ENCODE measurements around the gene UBE2C.
A peak's percentile ranks its signal among the peaks of the same experiment; 100 is the strongest.
"Not testable (repeated sequence)": the region's sequence is repeated elsewhere in the genome, so short reads cannot be mapped to it uniquely, and the experiment has no call there.

Gene UBE2C

DNA sequence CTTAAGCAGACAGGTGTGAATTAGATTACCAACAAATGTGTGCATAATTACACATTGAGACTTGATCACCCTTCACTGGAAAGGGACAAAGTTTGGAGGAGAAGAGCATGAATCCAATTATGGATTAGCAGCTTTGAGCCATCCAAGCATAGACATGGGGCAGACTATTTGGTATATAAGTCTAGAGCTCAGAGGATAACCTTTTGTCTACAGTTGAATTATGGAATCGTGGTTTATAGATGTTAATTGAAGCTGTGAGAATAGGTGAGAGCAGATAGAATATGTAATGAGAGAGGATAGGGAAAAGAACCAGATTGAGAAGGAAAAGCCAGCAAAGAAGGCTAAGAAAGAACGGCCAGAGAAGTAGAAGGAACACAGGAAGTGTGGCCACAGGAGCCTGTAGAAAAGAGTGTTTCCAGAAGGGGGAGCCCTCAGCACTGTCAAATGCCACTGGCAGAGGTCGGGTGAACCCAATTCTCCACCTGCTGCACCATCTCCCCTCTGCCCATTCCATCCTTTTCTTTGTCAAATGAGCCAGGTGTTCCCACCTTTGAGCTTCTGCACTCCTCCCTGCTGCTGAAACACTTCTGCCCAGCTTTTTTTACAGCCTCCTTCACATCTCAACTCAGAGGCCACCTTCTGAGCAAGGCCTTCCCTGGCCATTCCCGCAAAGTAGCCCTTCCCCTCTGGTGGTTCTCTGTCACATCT lies 13.4 kb upstream of the UBE2C start:
- DNase-seq, result peak; percentile 66

DNA sequence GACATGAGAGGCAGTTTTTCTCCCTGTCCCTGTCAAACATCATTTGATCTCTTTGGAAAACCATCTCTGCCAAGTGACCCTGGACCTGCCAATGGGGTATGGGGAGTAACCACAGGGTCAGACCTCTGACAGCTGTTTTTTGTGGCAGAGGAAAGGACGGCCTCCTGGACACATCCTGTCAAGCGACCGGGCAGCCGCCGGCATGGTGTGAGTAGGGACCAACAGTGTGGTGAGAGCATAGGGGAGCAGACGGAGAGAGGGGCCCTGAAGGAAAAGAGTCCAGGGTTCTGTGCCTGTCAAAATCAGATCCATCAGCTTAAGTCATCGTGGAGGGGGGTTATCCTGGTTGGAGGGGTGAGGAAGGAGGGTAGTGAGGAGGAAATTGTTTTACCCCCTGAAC lies 10.6 kb upstream of the UBE2C start:
- DNase-seq, result no peak

- DNase-seq, result no peak
These were observed 2.1 kb upstream of the UBE2C start for GRCh38 chr20:45810191-45810970.

- no peak for DNase-seq
These were observed 529 bp downstream of the UBE2C start for GRCh38 chr20:45813006-45813340.

- DNase-seq, result no peak
These were observed 1.0 kb downstream of the UBE2C start for GRCh38 chr20:45813489-45813888.

GRCh38 chr20:45814314-45814713 lies 1.9 kb downstream of the UBE2C start:
- DNase-seq, result no peak

- DNase-seq, result no peak
These were observed 4.5 kb downstream of the UBE2C start for GRCh38 chr20:45816951-45817350.

DNA sequence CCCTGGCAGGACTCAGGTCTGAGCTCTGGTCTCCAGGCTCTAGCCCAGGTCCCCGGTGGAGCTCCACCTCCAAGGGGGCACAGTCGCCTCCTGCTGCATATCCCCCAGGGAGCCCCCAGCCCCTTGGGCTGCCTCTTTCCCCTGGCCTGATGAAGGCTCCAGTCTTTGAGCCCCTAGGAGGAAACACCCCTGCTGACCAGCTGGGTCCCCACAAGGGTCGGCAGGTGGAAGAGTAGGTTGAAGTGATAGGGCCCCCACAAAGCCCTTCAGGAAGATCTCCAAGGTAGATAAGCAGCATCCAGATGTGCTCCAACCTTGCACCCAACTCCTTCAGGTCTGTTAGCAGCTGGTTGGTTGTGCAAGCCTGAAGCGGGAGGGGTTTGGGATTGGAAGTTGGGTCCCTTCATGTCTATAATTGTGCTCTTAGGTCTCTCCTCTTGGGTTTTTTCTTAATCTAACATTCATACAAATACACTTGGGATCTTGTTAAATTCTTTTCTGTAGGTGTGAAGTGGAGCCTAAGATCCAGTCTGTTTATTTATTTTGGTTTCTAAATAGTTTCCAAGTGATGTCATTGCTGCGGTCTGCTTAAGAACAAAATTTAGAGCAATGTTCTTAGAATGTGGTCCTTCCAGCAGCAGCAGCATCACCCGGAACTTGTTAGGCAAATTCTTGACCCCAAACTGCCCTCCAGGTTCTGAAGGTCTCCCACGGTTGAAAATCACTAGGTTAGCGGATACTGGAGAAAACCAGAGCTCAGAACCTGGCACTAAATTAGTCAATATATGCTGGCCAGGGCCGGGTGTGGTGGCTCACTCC lies 5.1 kb downstream of the UBE2C start:
- DNase-seq, result no peak

DNA sequence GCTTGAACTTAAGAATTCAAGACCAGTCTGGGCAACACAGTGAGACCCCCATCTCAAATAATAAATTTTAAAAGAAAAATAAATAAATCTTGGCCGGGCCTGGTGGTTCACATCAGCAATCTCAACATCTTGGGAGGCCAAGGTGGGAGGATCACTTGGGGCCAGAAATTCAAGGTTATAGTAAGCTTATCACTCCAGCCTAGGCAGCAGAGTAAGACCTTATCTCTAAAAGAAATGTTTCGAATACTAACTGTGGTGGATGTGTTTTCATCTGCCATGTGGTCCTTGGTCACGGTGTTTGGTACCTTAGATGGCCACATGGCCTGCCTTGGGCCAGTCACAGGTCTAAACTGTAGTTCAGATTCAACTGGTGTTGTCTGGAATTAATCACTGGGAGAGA lies 5.8 kb downstream of the UBE2C start:
- no peak for DNase-seq

DNA sequence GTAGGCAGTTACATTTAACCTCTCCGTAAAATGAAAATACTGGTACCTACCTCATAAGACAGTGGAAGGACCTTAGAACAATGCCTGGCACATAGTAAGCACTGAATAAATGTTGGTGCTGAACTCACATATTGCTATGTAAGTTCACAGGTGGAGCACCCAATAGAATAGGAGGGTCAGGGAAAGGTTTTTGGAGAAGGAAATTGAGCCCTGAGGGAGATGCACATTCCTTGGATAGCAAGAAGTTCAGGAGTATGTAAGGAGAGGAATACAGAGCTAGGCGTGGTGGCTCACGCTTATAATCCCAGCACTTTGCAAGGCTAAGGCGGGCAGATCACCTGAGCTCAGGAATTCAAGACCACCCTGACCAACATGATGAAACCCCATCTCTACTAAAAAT lies 7.0 kb downstream of the UBE2C start:
- DNase-seq, result no peak

- DNase-seq, result no peak
These were observed 9.5 kb downstream of the UBE2C start for GRCh38 chr20:45821947-45822346.

GRCh38 chr20:45822857-45823256 lies 10.4 kb downstream of the UBE2C start:
- DNase-seq, result no peak

DNA sequence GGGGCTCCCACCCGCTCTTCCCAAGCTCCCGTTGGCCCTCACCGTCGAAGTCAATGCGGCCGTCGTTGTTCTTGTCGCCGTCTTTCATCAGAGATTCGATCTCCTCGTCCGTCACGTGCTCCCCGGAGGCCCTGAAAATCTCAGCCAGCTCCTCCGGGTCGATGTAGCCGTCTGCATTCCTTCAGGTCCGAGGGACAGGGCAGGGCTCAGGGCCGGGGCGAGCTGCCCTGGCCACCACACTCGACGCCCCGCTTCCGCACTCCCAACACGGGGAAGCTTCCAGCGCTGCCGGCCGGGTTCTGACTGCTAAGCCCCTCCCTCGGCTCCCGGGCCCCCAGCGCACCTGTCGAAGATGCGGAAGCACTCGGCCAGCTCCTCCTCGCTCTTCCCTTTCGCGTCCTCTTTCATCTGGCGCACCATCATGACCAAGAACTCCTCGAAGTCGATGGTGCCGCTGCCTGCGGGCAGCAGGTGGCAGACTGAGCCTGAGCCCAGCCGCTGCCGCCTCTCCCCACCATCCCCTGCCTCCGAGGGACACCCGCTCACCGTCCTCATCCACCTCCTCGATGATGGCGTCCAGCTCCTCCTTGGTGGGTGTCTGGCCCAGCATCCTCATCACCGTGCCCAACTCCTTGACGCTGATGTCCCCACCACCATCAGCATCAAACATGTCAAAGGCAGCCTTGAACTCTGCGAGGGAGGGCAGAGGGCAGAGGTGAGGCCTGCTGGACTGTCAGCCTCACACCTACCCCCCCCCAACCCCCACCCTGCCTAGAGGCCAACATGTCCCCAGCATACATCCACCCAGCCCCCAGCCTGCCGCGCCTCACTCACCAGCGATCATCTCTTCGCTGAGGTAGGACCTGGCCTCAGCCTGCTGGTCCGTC lies 11.7 kb downstream of the UBE2C start:
- DNase-seq, result peak; percentile 50

DNA sequence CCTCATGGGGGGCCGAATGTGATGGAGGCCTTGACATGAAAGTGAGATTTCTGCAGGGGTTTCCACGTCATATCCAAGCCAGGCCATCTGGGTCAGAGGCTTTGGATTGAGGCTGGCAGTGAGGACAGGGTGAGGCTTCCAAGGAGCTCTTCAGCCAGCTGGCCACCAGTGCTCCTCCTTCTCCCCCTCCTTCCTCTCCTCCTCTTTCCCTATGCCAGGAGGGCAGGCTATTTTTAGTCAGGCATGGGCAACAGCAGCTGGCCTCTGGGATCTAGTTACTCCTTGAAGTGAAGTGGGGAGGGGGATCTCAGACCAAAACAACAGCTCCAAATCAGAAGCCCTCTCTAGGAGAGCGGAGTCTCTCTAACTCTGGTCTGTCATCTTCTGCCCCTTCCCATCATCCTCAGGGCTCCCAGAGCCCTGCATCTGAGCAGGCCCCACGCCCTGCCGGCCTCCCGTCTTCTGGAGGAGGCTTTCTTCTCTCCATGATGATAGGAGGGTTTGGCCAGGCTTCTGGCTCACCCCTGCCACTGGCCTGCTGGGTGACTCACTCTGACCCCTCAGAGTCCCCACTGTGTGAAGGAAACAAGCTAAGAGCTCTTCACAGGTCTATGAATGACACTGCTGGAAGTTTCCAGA lies 14.1 kb downstream of the UBE2C start:
- no peak for DNase-seq

DNA sequence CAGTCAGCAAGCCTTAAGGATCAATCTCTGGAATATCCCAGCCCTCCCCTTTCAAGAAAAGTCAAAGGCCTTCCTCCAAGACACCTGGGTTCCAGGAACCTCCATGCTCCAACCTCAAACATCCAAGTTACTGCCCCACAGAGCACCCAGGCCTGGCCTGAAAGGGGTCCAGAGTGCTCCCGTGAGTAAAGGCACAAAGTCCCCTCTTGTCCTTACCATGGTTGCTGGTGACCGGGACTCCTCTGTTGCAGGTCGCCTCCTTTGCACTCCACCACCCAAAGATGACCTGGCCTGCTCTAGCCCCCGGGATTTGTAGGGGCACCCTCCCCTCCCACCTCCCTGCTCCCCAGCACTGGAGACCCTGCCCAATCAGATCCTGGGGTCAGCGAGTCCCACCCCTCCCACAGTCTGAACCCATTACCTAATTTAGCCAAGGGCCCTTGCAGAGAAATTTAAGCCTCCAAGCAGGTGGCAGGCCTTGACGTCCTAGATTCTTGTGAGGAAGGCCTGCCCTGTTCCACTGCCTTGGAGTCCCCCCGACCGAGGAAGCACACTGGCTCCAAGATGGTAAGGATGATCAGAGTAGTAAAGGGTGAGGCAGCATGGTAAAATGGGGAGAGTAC lies 14.7 kb downstream of the UBE2C start, which contains the start of gene TNNC2:
Gene TNNC2, minus strand, starts transcription at position 283 of the 623 bp plus-strand sequence. Its CDS starts 64 bp downstream, at position 219.
- DNase-seq, result no peak

- DNase-seq, result no peak
These were observed 15.3 kb downstream of the UBE2C start for GRCh38 chr20:45827712-45828111.

GRCh38 chr20:45828589-45828988 lies 16.1 kb downstream of the UBE2C start:
- DNase-seq, result no peak

DNA sequence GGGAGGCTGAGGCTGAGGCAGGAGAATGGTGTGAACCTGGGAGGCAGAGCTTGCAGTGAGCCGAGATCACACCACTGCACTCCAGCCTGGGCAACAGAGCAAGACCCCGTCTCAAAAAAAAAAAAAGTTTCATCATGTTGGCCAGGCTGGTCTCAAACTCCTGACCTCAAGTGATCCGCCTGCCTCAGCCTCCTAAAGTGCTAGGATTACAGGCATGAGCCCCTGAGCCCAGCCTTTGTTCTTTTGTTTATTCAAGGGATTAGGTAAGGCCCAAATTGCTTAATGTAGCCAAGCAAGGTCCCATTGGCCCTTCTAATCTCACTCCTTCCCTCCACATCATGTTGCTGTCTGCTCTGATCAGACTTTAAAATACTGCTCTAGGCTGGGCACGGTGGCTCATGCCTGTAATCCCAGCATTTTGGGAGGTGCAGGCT lies 17.2 kb downstream of the UBE2C start:
- DNase-seq, result not testable (repeated sequence)

DNA sequence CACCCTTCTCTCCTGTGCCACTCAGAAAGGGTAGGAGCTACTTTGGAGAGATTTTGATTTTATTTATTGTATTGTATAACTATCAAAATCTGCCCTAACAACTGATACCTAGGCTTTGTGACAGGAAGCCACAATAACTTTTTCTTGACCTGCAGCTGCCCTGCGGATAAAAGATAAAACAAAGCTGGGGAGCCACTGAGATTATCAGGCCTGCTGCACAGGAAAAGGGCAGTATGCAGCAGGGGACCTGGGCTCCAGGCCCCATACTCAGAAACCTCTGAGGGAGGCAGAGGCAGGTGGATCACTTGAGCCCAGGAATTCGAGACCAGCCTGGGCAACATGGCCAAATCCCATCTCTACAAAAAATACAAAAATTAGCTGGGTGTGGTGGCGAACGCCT lies 20.2 kb downstream of the UBE2C start:
- DNase-seq, result no peak

DNA sequence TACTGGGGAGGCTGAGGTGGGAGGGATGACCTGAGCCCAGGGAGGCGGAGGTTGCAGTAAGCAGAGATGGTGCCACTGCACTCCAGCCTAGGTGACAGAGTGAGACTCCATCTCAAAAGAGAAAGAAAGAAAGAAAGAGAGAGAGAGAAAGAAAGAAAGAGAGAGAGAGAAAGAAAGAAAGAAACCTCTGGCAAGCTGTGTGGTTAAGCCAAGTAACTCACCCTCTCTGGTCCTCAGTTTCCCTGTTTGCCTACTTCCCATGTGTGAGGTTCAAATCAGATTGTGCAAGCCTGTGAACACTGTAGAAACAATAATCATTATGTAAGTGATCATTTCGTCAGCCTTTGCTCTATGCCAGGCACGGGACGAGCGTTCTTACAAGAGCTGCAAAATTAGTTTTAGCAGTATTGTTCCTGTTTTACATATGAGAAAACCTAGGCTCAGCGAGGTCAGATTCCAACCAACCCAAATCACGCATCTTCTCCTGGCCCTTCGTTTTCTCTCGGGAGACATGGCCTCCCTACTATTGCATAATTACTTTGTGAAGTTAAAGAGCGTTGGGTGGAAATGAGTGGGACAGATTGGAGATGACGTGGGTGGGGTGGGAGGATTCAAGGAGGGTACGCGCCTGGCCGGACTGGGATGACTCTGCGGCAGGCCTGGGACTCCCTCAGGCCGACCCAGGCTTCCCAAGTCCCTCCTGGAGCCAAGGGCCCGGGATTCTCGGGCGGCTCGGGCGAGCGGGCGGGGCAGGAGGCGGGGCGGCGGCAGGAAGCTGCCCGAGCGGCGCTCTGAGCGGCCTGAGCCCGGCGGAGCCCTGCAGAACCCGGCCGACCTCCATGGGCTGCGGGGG lies 20.8 kb downstream of the UBE2C start, which contains the start of gene SNX21:
Gene SNX21, plus strand, starts transcription at position 770 of the 853 bp plus-strand sequence. CDS start 121 bp downstream, outside the sequence.
- no peak for DNase-seq

All from CD4-positive, alpha-beta T cell treated with Interleukin-4 for 4 hours (primary cell).